ENCODE data around the gene MRPL12.

GRCh38 chr17:81684442-81684911, 18.7 kb upstream of the MRPL12 start:
- no peak for TF ChIP-seq CTCF (IDR thresholded peaks at IDR 0.05; ENCODE audit: insufficient read depth, low read length)
- TF ChIP-seq SPI1 (IDR thresholded peaks at IDR 0.05; ENCODE audit: borderline replicate concordance, low read depth): no peak
- TF ChIP-seq POLR2AphosphoS5 (IDR thresholded peaks at IDR 0.05; ENCODE audit: low read depth): no peak

All from HL-60 (cell line).